GM21786 (cell line): Measurements from ENCODE around the gene ABHD11.
"Not testable (repeated sequence)": the region's sequence is repeated elsewhere in the genome, so short reads cannot be mapped to it uniquely, and the experiment has no call there.

ENCODE experiments used
- ATAC-seq: cut with Tn5 transposase; IDR thresholded peaks from one replicate; pipeline ENCODE4 v1.9.1; 2021; ENCODE audit not compliant: unreplicated experiment

ABHD11 gene, protein sequence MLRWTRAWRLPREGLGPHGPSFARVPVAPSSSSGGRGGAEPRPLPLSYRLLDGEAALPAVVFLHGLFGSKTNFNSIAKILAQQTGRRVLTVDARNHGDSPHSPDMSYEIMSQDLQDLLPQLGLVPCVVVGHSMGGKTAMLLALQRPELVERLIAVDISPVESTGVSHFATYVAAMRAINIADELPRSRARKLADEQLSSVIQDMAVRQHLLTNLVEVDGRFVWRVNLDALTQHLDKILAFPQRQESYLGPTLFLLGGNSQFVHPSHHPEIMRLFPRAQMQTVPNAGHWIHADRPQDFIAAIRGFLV

GRCh38 chr7:73738612-73739386, at the start of gene ABHD11:
Gene ABHD11 (minus strand): TSS chr7:73738802. CDS start chr7:73738770, 32 bp downstream.
- ATAC-seq = peak; percentile 87

DNA sequence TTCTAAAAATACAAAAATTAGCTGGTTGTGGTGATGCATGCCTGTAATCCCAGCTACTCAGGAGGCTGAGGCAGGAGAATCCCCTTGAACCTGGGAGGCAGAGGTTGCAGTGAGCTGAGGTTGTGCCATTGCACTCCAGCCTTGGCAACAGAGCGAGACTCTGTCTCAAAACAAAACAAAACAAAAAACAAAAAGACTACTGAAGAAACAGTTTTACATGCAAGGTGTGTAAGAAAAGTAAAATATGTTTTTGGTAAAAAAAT, 49.1 kb upstream of the ABHD11 start:
- not testable (repeated sequence) for ATAC-seq

- no peak for ATAC-seq
Measured at GRCh38 chr7:73786588-73786987, 48.0 kb upstream of the ABHD11 start.

- ATAC-seq = no peak
Measured at GRCh38 chr7:73779517-73779916, 40.9 kb upstream of the ABHD11 start.

DNA sequence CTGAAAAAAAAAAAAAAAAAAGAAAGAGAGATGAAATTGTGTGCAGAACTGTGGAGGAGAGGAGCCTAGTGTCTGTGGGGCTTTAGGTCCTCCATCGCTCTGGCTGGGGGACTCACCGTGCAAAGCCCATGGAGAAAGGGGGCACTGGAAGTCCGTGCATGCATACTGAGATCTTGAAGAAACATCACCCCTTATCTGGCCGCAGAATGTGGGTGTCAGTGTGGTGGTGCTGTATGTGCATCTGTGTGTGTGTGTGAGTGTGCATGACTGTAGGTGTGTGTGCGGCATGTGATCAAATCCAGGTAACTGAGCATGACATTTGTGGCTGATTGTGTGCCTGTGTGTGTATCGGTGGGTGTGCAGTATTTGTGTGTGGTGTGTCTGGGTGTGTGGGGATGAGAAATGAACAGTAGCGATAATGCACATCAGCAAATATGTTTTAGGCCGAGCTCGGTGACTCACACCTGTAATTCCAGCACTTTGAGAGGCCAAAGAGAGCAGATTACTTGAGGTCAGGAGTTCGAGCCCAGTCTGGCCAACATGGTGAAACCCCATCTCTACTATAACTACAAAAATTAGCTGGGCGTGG, 40.3 kb upstream of the ABHD11 start:
- ATAC-seq = no peak

GRCh38 chr7:73774923-73775322, 36.3 kb upstream of the ABHD11 start:
- no peak for ATAC-seq

DNA sequence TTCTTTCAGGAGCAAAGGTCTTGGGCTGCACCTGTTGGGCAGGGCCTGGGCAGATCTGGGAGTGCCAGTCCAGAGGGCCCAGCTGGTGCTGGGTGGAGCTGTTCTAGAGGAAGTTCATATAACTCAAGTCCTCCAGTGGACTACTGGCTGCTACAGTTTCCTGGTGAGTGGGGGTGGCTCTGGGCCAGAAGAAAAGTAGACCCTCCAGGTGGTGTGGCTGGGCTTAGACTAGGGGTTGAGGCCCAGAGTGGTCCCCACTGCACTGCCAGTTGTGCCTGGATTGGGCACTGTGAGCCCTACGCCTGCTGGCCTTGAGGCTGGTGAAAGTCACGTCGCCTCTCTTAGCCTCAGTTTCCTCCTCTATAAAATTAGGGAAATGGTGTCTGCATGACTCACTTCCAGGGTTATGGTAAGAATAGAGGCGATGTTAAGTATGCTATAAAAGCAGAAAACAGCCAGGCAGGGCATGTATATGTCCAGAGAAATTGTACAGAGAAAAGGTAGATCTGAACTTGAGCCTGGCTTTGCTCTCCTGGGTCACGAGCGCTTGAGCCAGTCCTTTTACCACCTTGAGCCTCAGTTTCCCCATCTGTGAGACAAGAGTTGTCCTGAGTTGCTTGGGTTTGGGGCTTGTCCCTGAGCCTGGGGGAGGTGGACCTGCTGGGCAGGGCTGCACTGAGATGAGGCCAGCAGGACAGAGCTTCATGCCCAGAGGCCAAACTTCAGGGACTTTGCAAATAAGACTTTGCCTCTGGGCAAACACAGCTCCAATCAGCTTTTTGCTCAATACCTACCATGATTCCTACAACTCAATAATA, 35.3 kb upstream of the ABHD11 start:
- no peak for ATAC-seq

- no peak for ATAC-seq
Measured at GRCh38 chr7:73770860-73771670, 32.5 kb upstream of the ABHD11 start.

GRCh38 chr7:73770002-73770859, 31.6 kb upstream of the ABHD11 start, which contains the start of gene CLDN3:
Gene CLDN3 (minus strand): TSS chr7:73770270. CDS start chr7:73770049, 221 bp downstream.
- ATAC-seq = no peak

GRCh38 chr7:73769481-73770001, 30.9 kb upstream of the ABHD11 start:
- ATAC-seq = no peak

DNA sequence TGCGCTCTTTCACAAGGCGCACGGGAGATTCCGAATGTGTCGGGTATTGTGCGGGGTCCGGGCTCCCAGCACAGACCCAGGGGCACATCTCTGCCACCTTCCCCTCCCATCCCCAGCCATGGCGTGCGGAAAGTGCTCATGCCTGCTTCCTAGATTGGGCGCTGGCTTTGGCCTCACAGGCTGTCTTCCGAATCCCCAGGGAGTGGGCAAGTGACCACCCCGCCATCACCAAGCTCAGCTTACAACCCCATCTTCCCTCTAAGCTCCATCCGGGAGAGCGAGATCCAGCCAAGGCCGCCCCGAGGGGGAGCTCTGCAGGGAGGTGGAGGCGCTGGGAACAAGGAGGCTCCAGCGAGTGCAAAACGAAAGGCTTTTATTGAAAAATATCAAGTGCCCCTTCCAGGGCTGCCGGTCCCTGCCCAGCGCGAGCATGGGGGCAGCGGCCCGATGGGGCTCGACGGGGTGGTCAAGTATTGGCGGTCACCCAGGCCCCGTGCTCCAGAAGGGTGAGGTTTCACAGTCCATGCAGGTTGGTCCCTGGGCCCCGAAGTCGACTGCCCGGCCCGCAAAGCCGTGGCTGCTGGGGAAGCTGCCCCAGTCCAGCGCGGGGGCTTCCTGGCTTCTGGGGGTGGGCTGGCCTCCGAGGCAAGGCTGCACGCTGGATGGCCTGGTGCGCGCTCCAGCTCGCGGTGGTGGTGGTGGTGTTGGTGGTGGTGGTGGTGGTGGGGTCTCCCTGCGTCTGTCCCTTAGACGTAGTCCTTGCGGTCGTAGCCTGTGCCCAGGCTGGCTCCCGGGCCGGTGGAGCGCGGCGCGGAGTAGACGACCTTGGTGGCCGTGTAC, 30.3 kb upstream of the ABHD11 start:
- no peak for ATAC-seq

DNA sequence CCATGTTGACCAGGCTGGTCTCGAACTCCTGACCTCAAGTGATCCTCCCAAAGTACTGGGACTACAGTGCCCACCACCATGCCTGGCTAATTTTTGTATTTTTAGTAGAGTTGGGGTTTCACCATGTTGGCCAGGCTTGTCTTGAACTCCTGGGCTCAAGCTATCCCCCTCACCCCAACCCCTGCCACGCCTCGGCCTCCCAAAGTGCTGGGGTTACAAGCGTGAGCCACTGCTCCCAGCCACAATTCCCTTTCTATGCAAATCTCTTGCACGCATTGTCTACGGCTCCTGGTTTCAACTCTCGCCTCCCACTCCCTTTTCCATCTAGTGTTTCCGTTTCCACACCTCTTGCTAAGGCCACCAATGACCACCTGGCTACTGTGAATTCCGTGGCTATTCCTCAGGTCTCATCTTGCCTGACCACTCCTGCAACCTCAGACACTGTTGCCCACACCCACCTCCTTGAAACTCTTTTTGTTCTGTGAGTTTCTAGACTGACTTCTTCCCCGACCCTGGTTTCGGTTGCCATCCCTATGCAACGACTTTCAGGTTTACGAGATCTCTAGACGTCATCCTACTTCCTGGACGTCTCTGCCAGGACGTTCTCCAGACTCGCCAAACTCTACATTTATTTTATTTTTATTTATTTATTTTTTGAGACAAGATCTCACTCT, 28.1 kb upstream of the ABHD11 start:
- ATAC-seq = no peak

- no peak for ATAC-seq
Measured at GRCh38 chr7:73762659-73762999, 24.0 kb upstream of the ABHD11 start.

GRCh38 chr7:73761854-73762658, 23.5 kb upstream of the ABHD11 start:
- ATAC-seq = no peak

DNA sequence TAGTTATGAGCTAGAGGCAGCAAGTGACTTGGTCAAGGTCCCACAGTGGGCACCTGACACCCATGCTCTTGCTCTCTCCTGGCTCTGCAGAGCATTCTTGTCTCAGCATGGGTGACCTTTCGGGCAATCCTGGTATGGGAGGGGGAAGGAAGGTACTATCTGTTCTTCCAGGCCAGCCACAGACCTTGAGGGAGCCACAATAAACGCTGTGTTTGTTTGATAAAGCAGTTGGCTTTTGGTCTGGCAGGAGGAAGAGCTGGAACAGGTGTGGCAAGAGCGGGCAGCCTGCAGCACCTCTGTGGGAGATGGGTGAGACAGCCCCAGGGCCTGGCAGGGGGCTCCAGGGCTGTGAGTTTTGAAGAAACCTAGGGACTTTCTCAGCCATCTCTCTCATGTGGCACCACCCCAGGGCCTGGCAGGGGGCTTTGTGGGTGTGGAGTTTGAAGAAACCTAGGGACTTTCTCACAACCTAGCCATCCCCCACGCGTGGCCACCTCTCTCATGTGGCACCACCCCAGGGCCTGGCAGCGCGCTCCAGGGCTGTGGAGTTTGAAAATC, 20.1 kb upstream of the ABHD11 start:
- no peak for ATAC-seq

- no peak for ATAC-seq
Measured at GRCh38 chr7:73749931-73750776, 11.6 kb upstream of the ABHD11 start.
